ENCODE results near the gene PANK4. TPM values are rescaled to one million over a fixed set of nuclear protein-coding genes. Genes with fewer than 3 reads are reported as not detected.

Gene PANK4
- total and polyA plus RNA-seq, 2 donors = 21.6 to 27.1 TPM

- H3K27me3 ChIP-seq (ENCODE audit: control insufficient read depth in 2 of 2, insufficient read depth in 1 of 2, low read length in 1 of 2) = peaks cover 0 to 16% of the 10 kb centered on the region in 2 donors
- H3K27ac ChIP-seq (ENCODE audit: low read depth in 1 of 2, low read length in 1 of 2) = peak overlapping the region; percentile 60 to 68
- peak in 4 of 9 donors; percentile 45 to 78 (median 63) for DNase-seq (ENCODE audit: low read depth in 6 of 9, low spot score in 9 of 9)
- H3K9me3 ChIP-seq (ENCODE audit: control insufficient read depth in 2 of 2, insufficient read depth in 1 of 2, low read length in 1 of 2) = no peaks in the 10 kb centered on the region
- H3K36me3 ChIP-seq (ENCODE audit: control insufficient read depth in 2 of 2, insufficient read depth in 2 of 2, low read length in 1 of 2) = no peaks in the 10 kb centered on the region
- WGBS = 49% methylated on average over 19 of the region's 19 CpGs
- no peak overlapping the region for H3K4me3 ChIP-seq (ENCODE audit: low read length in 2 of 2)
- H3K4me1 ChIP-seq (ENCODE audit: control insufficient read depth in 2 of 2, insufficient read depth in 2 of 2, low read length in 2 of 2) = peaks cover 27 to 30% of the 10 kb centered on the region in 2 donors
Measured at GRCh38 chr1:2499986-2500596, 26.3 kb downstream of the PANK4 start.

- H3K9me3 ChIP-seq (ENCODE audit: control insufficient read depth in 2 of 2, insufficient read depth in 1 of 2, low read length in 1 of 2) = no peaks in the 10 kb centered on the region
- H3K4me1 ChIP-seq (ENCODE audit: control insufficient read depth in 2 of 2, insufficient read depth in 2 of 2, low read length in 2 of 2) = peaks cover 32 to 37% of the 10 kb centered on the region in 2 donors
- 78% methylated on average over 4 of the region's 4 CpGs for WGBS
- no peaks in the 10 kb centered on the region for H3K36me3 ChIP-seq (ENCODE audit: control insufficient read depth in 2 of 2, insufficient read depth in 2 of 2, low read length in 1 of 2)
- H3K4me3 ChIP-seq (ENCODE audit: low read length in 2 of 2) = no peak overlapping the region
- H3K27ac ChIP-seq (ENCODE audit: low read depth in 1 of 2, low read length in 1 of 2) = no peak overlapping the region
- DNase-seq (ENCODE audit: low read depth in 6 of 9, low spot score in 9 of 9) = no peak
- peaks cover 0 to 12% of the 10 kb centered on the region in 2 donors for H3K27me3 ChIP-seq (ENCODE audit: control insufficient read depth in 2 of 2, insufficient read depth in 1 of 2, low read length in 1 of 2)
Measured at GRCh38 chr1:2499260-2499659, 27.1 kb downstream of the PANK4 start.

GRCh38 chr1:2498648-2499047, 27.7 kb downstream of the PANK4 start:
- H3K27ac ChIP-seq (ENCODE audit: low read depth in 1 of 2, low read length in 1 of 2) = no peak overlapping the region
- no peak overlapping the region for H3K4me3 ChIP-seq (ENCODE audit: low read length in 2 of 2)
- H3K27me3 ChIP-seq (ENCODE audit: control insufficient read depth in 2 of 2, insufficient read depth in 1 of 2, low read length in 1 of 2) = peaks cover 0 to 7% of the 10 kb centered on the region in 2 donors
- H3K36me3 ChIP-seq (ENCODE audit: control insufficient read depth in 2 of 2, insufficient read depth in 2 of 2, low read length in 1 of 2) = no peaks in the 10 kb centered on the region
- H3K9me3 ChIP-seq (ENCODE audit: control insufficient read depth in 2 of 2, insufficient read depth in 1 of 2, low read length in 1 of 2) = no peaks in the 10 kb centered on the region
- 93% methylated on average over 19 of the region's 19 CpGs for WGBS
- DNase-seq (ENCODE audit: low read depth in 6 of 9, low spot score in 9 of 9) = no peak
- H3K4me1 ChIP-seq (ENCODE audit: control insufficient read depth in 2 of 2, insufficient read depth in 2 of 2, low read length in 2 of 2) = peaks cover 38 to 44% of the 10 kb centered on the region in 2 donors

GRCh38 chr1:2497891-2498290, 28.5 kb downstream of the PANK4 start:
- no peak overlapping the region for H3K4me3 ChIP-seq (ENCODE audit: low read length in 2 of 2)
- H3K27ac ChIP-seq (ENCODE audit: low read depth in 1 of 2, low read length in 1 of 2) = no peak overlapping the region
- peaks cover 44 to 51% of the 10 kb centered on the region in 2 donors for H3K4me1 ChIP-seq (ENCODE audit: control insufficient read depth in 2 of 2, insufficient read depth in 2 of 2, low read length in 2 of 2)
- WGBS = 72% methylated on average over 4 of the region's 4 CpGs
- no peaks in the 10 kb centered on the region for H3K9me3 ChIP-seq (ENCODE audit: control insufficient read depth in 2 of 2, insufficient read depth in 1 of 2, low read length in 1 of 2)
- DNase-seq (ENCODE audit: low read depth in 6 of 9, low spot score in 9 of 9) = no peak
- peaks cover 0 to under 1% of the 10 kb centered on the region in 2 donors for H3K27me3 ChIP-seq (ENCODE audit: control insufficient read depth in 2 of 2, insufficient read depth in 1 of 2, low read length in 1 of 2)
- no peaks in the 10 kb centered on the region for H3K36me3 ChIP-seq (ENCODE audit: control insufficient read depth in 2 of 2, insufficient read depth in 2 of 2, low read length in 1 of 2)

DNA sequence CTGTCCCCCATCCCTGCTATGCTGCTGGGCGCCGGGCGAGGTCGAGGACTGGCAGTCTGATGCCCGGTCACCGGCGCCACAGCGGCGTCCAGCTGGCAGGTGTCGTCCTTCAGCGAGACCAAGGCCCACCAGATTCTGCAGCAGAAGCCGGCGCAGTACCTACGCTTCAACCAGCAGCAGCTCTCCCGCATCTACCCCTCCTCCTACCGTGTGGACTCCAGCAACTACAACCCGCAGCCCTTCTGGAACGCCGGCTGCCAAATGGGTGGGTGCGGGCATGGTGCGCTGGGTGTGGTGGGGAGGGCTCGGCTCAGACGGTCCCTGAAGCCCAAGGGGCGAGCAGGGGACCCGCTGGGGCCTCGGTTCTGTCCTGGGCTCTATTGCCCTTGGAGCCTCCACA, 29.6 kb downstream of the PANK4 start:
- Histone ChIP-seq H3K27ac (ENCODE audit: low read depth in 1 of 2, low read length in 1 of 2) (no peak overlapping the region), H3K4me3 (ENCODE audit: low read length in 2 of 2) (no peak overlapping the region), H3K9me3 (ENCODE audit: control insufficient read depth in 2 of 2, insufficient read depth in 1 of 2, low read length in 1 of 2) (no peaks in the 10 kb centered on the region), H3K4me1 (ENCODE audit: control insufficient read depth in 2 of 2, insufficient read depth in 2 of 2, low read length in 2 of 2) (peaks cover 44 to 51% of the 10 kb centered on the region in 2 donors), H3K27me3 (ENCODE audit: control insufficient read depth in 2 of 2, insufficient read depth in 1 of 2, low read length in 1 of 2) (peaks cover 0 to 3% of the 10 kb centered on the region in 2 donors), H3K36me3 (ENCODE audit: control insufficient read depth in 2 of 2, insufficient read depth in 2 of 2, low read length in 1 of 2) (no peaks in the 10 kb centered on the region)
- DNase-seq (ENCODE audit: low read depth in 6 of 9, low spot score in 9 of 9) = no peak
- WGBS = 96% methylated on average over 26 of the region's 26 CpGs

DNA sequence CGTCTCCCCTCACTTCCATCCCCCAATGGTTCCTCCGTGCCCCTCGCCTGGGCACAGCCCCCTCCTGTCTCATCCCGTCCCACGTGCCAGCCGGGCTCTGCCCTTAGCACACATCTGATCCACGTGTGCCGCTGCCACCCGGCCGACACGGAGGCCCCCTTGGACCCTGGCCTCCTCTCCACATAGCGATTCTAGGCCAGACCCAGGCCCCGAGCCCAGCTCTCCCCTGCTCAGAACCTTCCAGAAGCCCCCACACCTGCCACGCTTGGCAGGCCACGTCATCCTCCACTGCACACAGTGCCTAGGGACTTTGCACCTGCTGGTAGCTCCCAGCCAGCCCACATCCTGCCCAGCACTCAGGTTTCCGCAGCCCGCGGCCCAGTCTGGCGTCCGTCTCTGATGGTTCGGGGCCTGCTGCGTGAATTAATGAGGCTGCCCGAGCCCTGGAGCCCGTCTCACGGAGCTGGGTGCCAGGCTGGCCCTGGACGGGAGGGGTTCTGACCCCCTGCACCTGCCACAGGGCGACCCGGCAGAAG, 30.2 kb downstream of the PANK4 start:
- peak in 6 of 9 donors; percentile 19 to 69 (median 53) for DNase-seq (ENCODE audit: low read depth in 6 of 9, low spot score in 9 of 9)
- Histone ChIP-seq H3K27ac (ENCODE audit: low read depth in 1 of 2, low read length in 1 of 2) (no peak overlapping the region), H3K4me3 (ENCODE audit: low read length in 2 of 2) (no peak overlapping the region), H3K4me1 (ENCODE audit: control insufficient read depth in 2 of 2, insufficient read depth in 2 of 2, low read length in 2 of 2) (peaks cover 44 to 51% of the 10 kb centered on the region in 2 donors), H3K36me3 (ENCODE audit: control insufficient read depth in 2 of 2, insufficient read depth in 2 of 2, low read length in 1 of 2) (no peaks in the 10 kb centered on the region), H3K27me3 (ENCODE audit: control insufficient read depth in 2 of 2, insufficient read depth in 1 of 2, low read length in 1 of 2) (peaks cover 0 to 3% of the 10 kb centered on the region in 2 donors), H3K9me3 (ENCODE audit: control insufficient read depth in 2 of 2, insufficient read depth in 1 of 2, low read length in 1 of 2) (no peaks in the 10 kb centered on the region)
- 75% methylated on average over 28 of the region's 28 CpGs for WGBS

DNA sequence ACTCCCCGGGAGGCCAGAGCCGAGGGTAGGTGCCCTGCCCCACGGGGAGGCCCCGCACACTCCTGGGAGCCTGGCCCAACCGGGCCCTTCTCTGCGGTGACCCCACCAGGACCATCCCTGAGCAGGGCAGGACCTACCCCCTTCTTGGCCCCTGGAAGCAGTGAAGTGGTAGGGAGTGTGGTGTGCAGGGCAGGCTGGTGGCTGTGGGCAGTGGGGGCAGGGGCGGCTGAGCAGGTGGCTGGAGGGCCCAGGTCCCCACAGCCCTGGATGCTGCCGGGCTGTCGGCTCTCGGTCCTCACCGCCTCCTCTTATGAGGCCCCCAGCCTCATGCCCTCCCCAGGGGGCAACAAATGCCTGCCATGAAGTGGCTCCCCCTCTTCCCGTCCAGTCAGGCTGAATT, 30.9 kb downstream of the PANK4 start:
- Histone ChIP-seq H3K4me1 (ENCODE audit: control insufficient read depth in 2 of 2, insufficient read depth in 2 of 2, low read length in 2 of 2) (peaks cover 44 to 51% of the 10 kb centered on the region in 2 donors), H3K4me3 (ENCODE audit: low read length in 2 of 2) (no peak overlapping the region), H3K9me3 (ENCODE audit: control insufficient read depth in 2 of 2, insufficient read depth in 1 of 2, low read length in 1 of 2) (no peaks in the 10 kb centered on the region), H3K27ac (ENCODE audit: low read depth in 1 of 2, low read length in 1 of 2) (no peak overlapping the region), H3K36me3 (ENCODE audit: control insufficient read depth in 2 of 2, insufficient read depth in 2 of 2, low read length in 1 of 2) (no peaks in the 10 kb centered on the region), H3K27me3 (ENCODE audit: control insufficient read depth in 2 of 2, insufficient read depth in 1 of 2, low read length in 1 of 2) (peaks cover 0 to 3% of the 10 kb centered on the region in 2 donors)
- no peak for DNase-seq (ENCODE audit: low read depth in 6 of 9, low spot score in 9 of 9)
- 95% methylated on average over 12 of the region's 12 CpGs for WGBS

DNA sequence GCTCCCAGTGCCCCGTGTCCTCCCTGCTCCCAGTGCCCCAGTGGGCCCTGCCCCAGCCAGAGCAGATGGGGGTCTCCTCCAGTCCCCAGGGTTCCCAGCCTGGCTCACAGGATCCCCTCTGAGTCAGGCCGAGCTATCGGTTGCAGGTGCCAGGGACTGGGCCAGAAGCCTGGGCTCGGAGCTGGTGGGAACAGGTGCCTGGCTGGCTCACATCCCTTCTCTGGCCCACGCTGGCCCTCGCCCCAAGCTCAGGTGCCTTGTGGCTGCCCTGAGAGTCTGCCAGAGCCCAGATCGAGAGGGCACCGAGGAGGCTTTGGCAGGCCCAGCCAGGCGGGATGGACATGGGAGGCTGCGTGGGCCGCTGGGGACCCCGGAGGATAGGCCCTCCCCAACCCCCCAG, 31.4 kb downstream of the PANK4 start:
- Histone ChIP-seq H3K9me3 (ENCODE audit: control insufficient read depth in 2 of 2, insufficient read depth in 1 of 2, low read length in 1 of 2) (no peaks in the 10 kb centered on the region), H3K27ac (ENCODE audit: low read depth in 1 of 2, low read length in 1 of 2) (no peak overlapping the region), H3K4me3 (ENCODE audit: low read length in 2 of 2) (no peak overlapping the region), H3K4me1 (ENCODE audit: control insufficient read depth in 2 of 2, insufficient read depth in 2 of 2, low read length in 2 of 2) (peaks cover 39 to 46% of the 10 kb centered on the region in 2 donors), H3K36me3 (ENCODE audit: control insufficient read depth in 2 of 2, insufficient read depth in 2 of 2, low read length in 1 of 2) (no peaks in the 10 kb centered on the region), H3K27me3 (ENCODE audit: control insufficient read depth in 2 of 2, insufficient read depth in 1 of 2, low read length in 1 of 2) (peaks cover 0 to 3% of the 10 kb centered on the region in 2 donors)
- no peak for DNase-seq (ENCODE audit: low read depth in 6 of 9, low spot score in 9 of 9)
- 96% methylated on average over 12 of the region's 12 CpGs for WGBS

GRCh38 chr1:2494323-2494693, 32.1 kb downstream of the PANK4 start:
- no peak overlapping the region for H3K4me3 ChIP-seq (ENCODE audit: low read length in 2 of 2)
- H3K36me3 ChIP-seq (ENCODE audit: control insufficient read depth in 2 of 2, insufficient read depth in 2 of 2, low read length in 1 of 2) = no peaks in the 10 kb centered on the region
- peaks cover 32 to 39% of the 10 kb centered on the region in 2 donors for H3K4me1 ChIP-seq (ENCODE audit: control insufficient read depth in 2 of 2, insufficient read depth in 2 of 2, low read length in 2 of 2)
- DNase-seq (ENCODE audit: low read depth in 6 of 9, low spot score in 9 of 9) = no peak
- peak overlapping the region; percentile 72 to 76 for H3K27ac ChIP-seq (ENCODE audit: low read depth in 1 of 2, low read length in 1 of 2)
- WGBS = 75% methylated on average over 19 of the region's 19 CpGs
- H3K9me3 ChIP-seq (ENCODE audit: control insufficient read depth in 2 of 2, insufficient read depth in 1 of 2, low read length in 1 of 2) = peaks cover 0 to 3% of the 10 kb centered on the region in 2 donors
- peaks cover 0 to 3% of the 10 kb centered on the region in 2 donors for H3K27me3 ChIP-seq (ENCODE audit: control insufficient read depth in 2 of 2, insufficient read depth in 1 of 2, low read length in 1 of 2)

Data from thymus (tissue), 11 donors.